ENCODE results near the gene CAVIN4. TPM values are rescaled to one million over a fixed set of nuclear protein-coding genes. Genes with fewer than 3 reads are reported as not detected.

The CAVIN4 gene
- total RNA-seq, 1 experiment from 2014 or later: 0.56 TPM

GRCh38 chr9:100554935-100555401 lies 22.9 kb upstream of the CAVIN4 start:
- intact Hi-C loops (cut with micrococcal nuclease): no loop called here
- POLR2A ChIA-PET: interaction anchor here (0.6 kb wide), 1 partner anchor 58 kb away, joined by 3 read pairs; no protein-coding TSS in a partner anchor
- no peak overlapping the region for H3K27ac Mint-ChIP-seq (ENCODE audit: low read depth, unreplicated experiment)
- H3K4me1 Mint-ChIP-seq (ENCODE audit: insufficient read depth, unreplicated experiment): peaks cover 7% of the 10 kb centered on the region
- CTCF ChIA-PET: no interaction called here
- no peaks in the 10 kb centered on the region for H3K36me3 Mint-ChIP-seq (ENCODE audit: insufficient read depth, unreplicated experiment)
- no peaks in the 10 kb centered on the region for H3K27me3 Mint-ChIP-seq (ENCODE audit: insufficient read depth, unreplicated experiment)
- TF ChIP-seq CTCF (IDR thresholded peaks at IDR 0.05; ENCODE audit: unreplicated experiment): no peak
- no peaks in the 10 kb centered on the region for H3K9me3 Mint-ChIP-seq (ENCODE audit: unreplicated experiment)
- BruUV-seq (replicated peaks): no TSS peak
- DNase-seq (ENCODE audit: unreplicated experiment): peak; percentile 29
- no peak overlapping the region for H3K4me3 Mint-ChIP-seq (ENCODE audit: unreplicated experiment)

- intact Hi-C loops (cut with micrococcal nuclease): no loop called here
- no peak for DNase-seq (ENCODE audit: unreplicated experiment)
- TF ChIP-seq CTCF (IDR thresholded peaks at IDR 0.05; ENCODE audit: unreplicated experiment): no peak
- Mint-ChIP-seq H3K4me1 (ENCODE audit: insufficient read depth, unreplicated experiment) (peaks cover 7% of the 10 kb centered on the region), H3K27ac (ENCODE audit: low read depth, unreplicated experiment) (no peak overlapping the region), H3K9me3 (ENCODE audit: unreplicated experiment) (no peaks in the 10 kb centered on the region), H3K27me3 (ENCODE audit: insufficient read depth, unreplicated experiment) (no peaks in the 10 kb centered on the region), H3K36me3 (ENCODE audit: insufficient read depth, unreplicated experiment) (no peaks in the 10 kb centered on the region), H3K4me3 (ENCODE audit: unreplicated experiment) (no peak overlapping the region)
- POLR2A ChIA-PET: interaction anchor here (0.6 kb wide), 1 partner anchor 58 kb away, joined by 3 read pairs; no protein-coding TSS in a partner anchor
- CTCF ChIA-PET: interaction anchor here (0.5 to 1.6 kb wide), 2 partner anchors 46 to 128 kb away, joined by 3 to 6 read pairs; no protein-coding TSS in a partner anchor
- BruUV-seq (replicated peaks): no TSS peak
Observed at GRCh38 chr9:100555471-100555870, 22.4 kb upstream of the CAVIN4 start.

- intact Hi-C loops (cut with micrococcal nuclease): no loop called here
- BruUV-seq (replicated peaks): no TSS peak
- POLR2A ChIA-PET: interaction anchor here (0.7 kb wide), 1 partner anchor 281 kb away, joined by 4 read pairs; no protein-coding TSS in a partner anchor
Observed at GRCh38 chr9:100557053-100557452, 20.8 kb upstream of the CAVIN4 start.

GRCh38 chr9:100561256-100561655 lies 16.6 kb upstream of the CAVIN4 start:
- POLR2A ChIA-PET: no interaction called here
- H3K4me3 Mint-ChIP-seq (ENCODE audit: unreplicated experiment): no peak overlapping the region

More at GRCh38 chr9:100557053-100557452, 20.8 kb upstream of the CAVIN4 start:
- Mint-ChIP-seq H3K36me3 (ENCODE audit: insufficient read depth, unreplicated experiment) (no peaks in the 10 kb centered on the region), H3K27ac (ENCODE audit: low read depth, unreplicated experiment) (no peak overlapping the region), H3K4me3 (ENCODE audit: unreplicated experiment) (no peak overlapping the region), H3K27me3 (ENCODE audit: insufficient read depth, unreplicated experiment) (no peaks in the 10 kb centered on the region), H3K9me3 (ENCODE audit: unreplicated experiment) (no peaks in the 10 kb centered on the region), H3K4me1 (ENCODE audit: insufficient read depth, unreplicated experiment) (peaks cover 7% of the 10 kb centered on the region)
- no peak for DNase-seq (ENCODE audit: unreplicated experiment)
- no peak for TF ChIP-seq CTCF (IDR thresholded peaks at IDR 0.05; ENCODE audit: unreplicated experiment)
- CTCF ChIA-PET: interaction anchor here (0.6 to 1.6 kb wide), 3 partner anchors 39 to 122 kb away, joined by 3 to 6 read pairs (median 3); no protein-coding TSS in a partner anchor

More at GRCh38 chr9:100561256-100561655, 16.6 kb upstream of the CAVIN4 start:
- Mint-ChIP-seq H3K27ac (ENCODE audit: low read depth, unreplicated experiment) (no peak overlapping the region), H3K4me1 (ENCODE audit: insufficient read depth, unreplicated experiment) (peaks cover 7% of the 10 kb centered on the region), H3K36me3 (ENCODE audit: insufficient read depth, unreplicated experiment) (no peaks in the 10 kb centered on the region), H3K9me3 (ENCODE audit: unreplicated experiment) (no peaks in the 10 kb centered on the region), H3K27me3 (ENCODE audit: insufficient read depth, unreplicated experiment) (no peaks in the 10 kb centered on the region)
- DNase-seq (ENCODE audit: unreplicated experiment): no peak
- CTCF ChIA-PET: interaction anchor here (2.4 kb wide), 1 partner anchor 40 kb away, joined by 13 read pairs; no protein-coding TSS in a partner anchor
- no peak for TF ChIP-seq CTCF (IDR thresholded peaks at IDR 0.05; ENCODE audit: unreplicated experiment)
- intact Hi-C loops (cut with micrococcal nuclease): no loop called here
- no TSS peak for BruUV-seq (replicated peaks)
